HG03108 (cell line): ENCODE data around the gene RCC2.
"Not testable (repeated sequence)": the region's sequence is repeated elsewhere in the genome, so short reads cannot be mapped to it uniquely, and the experiment has no call there.

Source experiments
- ATAC-seq: cut with Tn5 transposase; IDR thresholded peaks from one replicate; pipeline ENCODE4 v1.9.1; 2021; ENCODE audit warnings: moderate library complexity; ENCODE audit not compliant: unreplicated experiment

The RCC2 gene

DNA sequence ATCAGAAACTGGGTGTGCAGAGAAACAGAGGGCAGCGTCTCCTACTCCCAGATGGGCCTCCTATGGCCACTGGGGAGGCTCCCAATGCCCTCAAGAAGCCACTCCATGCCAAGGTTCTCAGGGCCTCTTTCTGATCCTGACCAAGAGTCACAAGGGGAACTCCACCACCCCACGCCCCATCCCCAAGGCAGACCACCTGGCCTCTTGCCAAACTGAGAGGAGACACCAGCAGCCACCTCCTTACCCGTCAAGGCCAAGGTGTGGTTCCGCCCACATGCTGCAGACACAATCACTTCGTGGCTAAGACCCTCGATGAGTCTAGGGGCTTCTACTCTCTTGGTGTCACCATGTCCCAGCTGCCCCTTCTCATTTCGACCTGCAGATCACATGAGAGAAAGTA is 17.0 kb downstream of the RCC2 start:
- no peak for ATAC-seq

DNA sequence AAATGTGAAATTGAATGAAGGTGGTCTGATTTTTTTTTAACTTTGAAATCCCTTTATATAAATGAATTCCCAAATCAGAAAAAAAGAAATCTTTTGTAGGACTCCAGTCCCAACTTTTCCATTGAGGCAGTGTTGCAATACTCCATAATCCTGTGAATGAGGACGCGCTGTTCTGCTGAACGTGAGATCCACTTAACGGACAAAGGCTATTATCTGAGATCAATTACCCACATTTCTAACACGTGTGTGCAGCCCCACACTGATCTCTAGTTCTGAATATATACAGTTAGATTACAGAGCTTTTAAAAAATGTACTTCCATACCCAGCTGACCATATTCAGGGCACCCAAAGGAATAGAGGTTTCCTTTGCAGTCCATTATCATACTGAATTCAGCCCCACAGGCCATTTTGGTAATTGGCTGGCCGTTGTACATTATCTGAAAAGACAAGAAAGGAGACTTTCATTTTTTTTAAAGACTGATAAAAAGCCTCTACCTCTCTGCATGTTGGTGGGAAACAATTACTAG is 19.0 kb downstream of the RCC2 start:
- ATAC-seq = no peak

DNA sequence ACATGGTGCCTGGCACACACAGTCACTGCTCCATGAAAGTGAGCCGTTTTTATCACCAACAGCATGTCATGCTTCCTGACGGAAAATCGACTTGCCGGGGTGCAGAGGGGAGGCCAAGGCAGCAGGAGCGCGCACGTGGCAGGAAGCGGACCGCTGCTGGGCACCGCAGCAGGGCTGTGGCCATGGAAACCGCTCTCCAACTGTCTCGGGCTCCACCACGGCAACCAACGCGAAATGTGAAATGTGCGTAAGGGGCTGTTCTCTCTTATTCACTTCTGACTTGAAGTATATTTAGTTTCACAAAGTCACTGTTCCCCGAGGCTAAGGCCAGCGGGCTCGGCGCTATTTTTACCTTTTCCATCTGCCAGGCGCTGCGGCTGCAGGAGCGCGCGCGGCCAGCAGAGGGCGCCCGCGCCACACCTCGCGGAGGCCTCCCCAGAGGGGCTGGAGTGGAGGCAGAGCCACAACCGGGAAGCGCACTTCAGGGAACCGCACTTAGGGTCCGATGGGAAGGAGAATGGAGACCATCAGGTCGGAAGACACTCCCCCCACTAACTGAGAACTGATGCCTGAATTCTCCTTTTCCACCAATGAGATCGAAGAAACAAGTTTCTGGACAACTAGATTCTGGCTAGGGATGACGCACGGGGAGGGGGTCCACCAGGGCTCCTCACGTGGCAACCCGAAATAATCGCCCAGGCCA is 19.7 kb downstream of the RCC2 start:
- ATAC-seq = no peak

DNA sequence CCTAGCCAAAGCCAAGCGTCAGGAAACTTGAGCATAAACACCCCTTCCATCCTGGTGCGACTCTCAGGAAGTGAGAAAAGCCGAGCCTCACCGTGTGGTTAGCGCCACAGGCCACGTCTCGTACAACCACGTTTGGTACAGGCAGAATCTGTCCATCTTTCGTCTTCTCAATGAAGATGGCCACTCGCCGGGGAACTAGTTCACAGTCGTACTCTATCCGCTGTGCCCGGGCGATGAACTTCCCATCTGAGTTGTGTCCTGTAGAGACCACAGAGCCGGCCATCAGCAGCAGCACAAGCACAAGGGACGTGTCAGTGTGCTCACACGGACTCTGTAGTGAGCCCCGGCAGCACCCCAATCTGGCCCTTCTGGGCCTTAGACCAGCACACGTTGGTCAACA is 23.1 kb downstream of the RCC2 start:
- no peak for ATAC-seq

DNA sequence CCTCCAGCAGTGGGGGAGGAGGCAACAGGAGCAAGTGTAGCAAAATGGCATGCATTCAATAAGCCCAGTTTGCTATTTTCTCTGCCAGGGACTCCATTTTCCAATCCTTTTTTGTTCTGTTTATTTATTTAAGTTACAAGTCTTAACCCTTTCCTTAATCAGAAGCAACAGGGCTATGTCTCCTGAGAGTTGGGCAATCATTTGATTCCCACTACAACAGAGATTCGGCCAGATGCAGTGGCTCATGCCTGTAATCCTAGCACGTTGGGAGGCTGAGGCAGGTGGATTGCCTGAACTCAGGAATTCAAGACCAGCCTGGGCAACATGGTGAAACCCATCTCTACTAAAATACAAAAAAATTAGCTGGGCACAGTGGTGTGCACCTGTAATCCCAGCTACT is 25.5 kb downstream of the RCC2 start:
- no peak for ATAC-seq

DNA sequence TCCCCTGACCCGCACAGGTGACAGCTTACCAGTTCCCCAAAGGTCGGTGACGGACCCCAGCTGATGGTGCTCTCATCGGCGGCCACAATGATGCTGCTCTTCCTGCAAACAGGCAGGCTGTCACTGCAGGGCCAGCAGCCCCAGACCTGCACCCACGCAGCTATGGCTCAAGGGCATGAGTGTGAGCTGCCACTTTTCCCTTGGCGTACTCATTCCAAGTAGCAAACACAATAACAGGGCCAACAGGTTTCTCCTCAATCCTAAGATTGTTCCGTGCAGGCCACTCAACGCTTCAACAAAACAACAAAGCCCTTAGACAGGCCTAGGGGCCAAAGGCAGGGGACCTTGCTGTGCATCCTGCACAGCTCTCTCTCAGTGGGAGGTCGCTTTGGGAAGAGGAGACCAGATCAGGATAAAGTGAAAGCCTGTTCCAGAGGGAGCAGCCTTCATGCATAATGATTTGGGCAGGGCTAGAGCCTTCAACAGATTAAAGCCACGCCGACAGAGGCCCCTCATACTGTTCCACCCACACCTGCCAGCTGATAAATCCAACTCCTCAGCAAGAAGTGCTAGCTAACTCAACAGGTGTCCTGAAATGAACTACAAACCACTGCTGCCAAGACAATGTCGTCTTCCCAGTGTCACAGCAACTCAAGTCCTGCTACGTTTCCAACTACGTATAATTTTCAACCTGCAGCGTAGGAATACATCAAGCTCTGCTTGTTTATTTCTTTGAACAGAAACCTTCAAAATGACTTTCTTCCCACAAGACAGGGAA is 27.2 kb downstream of the RCC2 start:
- no peak for ATAC-seq

DNA sequence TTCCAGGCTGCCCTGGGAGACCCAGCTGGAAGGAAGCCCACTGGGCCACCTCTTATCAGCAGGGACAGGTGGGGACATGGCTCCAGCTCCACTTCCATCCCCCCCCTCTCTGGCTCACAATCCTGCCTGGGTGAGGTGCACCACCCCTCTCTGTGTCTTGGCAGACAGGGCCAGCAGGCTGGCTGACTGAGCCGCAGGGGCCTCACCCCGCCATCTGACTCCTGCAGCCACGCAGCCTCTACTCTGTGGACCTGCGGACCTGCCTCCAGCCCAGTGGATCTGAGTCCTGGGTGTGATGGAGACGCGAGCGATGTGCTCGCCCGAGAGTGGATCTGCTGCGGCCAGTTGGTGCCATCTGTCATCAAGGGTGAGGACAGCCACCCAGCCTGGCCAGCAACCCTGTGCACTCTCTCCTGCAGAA is 30.1 kb downstream of the RCC2 start:
- no peak for ATAC-seq

DNA sequence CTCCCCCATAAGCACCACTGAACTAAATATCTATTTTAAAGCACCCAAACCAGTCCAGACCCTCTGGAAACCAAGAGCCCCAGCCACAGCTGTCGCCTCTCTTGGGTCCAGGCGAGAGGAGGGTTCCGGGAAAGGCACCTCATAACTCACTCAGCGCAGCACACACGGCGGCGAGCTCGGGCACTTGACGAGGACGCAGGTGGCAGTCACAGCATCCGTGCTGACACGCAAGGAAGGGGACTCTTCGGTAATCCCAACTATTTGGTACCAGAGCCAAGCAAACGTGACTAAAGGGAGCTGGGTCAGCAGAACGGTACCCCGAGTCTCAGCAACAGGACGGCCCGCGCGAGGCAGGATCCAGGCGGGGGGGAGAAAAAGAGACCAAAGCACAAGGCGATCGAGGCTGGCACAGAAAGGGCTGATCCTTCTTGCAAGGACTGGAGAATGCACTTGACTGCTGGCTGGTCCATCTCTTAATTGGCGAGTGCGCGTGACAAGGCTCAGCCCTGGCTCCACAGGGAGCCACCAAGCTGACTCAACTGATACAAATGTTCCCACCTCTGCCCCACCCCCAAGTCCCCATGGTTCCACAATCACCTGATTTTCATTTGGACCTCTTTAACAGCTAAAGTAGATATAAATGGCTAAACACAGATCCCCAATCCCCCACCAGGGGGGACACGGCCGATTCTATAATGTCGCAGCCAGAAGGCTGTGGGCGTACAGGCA is 31.5 kb downstream of the RCC2 start:
- ATAC-seq = not testable (repeated sequence)

DNA sequence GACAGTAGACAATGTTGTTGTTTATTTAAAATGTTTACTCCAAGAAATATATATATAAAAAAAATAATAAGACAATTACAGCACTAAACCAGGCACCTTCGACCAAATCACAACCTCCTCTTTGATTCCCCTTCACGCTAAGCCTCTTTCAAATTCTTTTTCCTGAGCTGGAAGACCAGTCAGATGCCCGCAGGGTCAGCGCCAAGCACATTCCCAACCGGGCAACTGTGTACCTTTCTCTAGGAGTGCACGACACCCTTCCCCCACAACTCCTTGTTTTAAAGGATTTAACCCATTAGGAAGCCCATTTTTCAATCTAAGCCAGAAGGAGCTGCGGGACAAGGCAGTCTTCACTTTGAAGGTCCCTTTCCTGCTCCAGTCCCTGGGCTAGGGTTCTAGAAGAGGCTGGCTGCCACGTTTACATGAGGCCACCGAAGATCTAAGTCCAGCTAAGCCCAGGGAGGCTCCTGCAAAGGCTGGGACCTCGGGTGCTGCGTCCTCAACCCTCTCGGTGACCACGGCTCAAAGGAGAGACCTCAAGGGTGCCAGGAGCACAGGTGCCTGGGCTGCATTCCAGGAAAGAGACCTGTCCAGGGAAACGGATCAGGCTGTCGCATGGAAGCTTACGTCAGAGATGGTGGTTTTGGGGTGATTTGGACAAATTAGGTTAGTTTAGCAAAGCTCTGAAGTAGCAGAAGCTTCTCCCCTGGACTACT is 32.6 kb downstream of the RCC2 start:
- ATAC-seq = not testable (repeated sequence)

DNA sequence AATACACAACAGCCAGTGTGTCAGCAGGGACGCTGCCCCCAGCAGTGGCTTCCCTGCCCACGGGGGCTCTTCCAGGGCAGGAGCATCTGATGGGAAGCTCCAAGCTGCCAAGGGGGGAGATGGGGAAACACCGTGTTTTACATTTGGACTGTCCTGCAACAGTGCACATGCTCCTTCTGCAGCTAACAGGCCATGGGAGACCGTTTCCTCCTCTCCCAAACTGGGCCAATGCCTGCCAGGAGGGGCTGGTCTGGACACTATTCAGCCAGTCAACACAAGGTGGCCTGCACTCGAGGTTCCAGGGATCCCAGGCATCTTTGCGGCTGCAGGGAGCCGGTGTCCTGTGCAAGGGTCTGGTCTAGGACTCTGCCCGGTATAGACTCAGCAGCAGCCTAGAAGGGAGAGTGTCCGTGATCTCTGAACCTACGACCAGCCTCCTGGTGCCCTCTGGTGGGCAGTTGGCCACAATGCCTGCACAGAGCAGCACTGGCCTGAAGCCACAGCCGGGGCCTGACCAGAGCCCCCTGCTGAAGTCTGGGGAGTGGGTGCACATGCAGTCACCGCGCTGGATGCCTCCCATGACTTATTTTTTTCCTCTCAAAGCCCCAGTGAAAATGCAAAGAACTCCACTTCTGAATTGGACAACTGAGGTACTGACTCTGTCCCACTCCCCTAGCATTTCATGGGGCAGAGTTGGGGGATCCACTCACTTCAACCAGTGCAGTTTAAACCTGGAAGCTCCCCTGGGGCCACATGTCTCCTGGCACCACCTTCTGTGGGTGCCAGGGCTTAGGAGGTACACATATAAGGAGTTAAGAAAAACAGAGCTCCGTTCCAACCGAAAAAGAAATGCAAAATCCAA is 33.3 kb downstream of the RCC2 start:
- no peak for ATAC-seq

DNA sequence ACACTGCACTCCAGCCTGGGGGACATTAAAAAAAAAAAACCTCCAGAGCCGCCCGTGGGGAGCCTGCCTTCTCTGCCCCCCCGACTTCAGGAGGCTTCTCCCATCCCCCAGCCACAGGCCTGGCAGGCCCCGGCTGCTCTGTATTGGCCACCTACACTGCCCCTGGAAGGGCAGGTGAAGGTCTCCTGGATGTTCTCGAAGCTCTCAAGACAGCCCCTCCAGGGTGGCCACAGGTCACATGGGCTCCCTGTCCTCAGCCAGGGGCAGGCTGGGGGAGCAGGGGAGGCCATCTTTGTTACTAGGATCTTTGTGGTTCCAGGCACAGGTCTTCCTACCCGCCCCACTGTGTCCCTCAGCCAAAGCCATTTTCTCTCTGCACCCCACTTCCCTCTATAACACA is 34.7 kb downstream of the RCC2 start:
- no peak for ATAC-seq

DNA sequence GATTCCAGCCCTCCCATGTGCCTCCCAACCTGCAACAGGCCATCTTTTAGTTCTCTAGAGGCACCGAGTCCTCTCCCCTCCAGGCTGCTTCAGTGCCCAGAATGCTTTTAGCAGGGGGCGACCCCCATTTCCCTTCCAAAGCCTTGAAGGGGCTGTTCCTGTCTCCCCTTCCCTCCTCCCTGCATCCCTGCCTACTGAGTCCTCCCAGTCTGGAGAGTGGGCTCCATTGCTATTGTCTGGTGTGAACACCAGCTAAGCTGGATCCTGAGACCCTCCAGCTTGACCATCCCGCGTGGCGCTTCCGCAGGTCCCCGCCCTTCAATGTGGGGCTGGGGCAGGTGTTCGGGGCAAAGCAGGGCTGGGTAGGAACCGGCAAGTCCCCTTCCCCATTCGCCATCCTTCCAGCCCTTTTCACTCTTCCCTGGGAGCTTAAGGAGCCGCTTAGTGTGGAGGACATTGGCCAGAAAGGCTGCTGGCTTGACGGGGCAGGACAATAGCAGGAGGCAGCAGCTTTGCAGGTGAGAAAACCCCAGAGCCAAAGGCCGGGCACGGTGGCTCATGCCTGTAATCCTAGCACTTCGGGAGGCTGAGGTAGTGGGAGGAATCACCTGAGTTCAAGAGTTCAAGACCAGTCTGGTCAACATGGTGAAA is 35.3 kb downstream of the RCC2 start:
- no peak for ATAC-seq

DNA sequence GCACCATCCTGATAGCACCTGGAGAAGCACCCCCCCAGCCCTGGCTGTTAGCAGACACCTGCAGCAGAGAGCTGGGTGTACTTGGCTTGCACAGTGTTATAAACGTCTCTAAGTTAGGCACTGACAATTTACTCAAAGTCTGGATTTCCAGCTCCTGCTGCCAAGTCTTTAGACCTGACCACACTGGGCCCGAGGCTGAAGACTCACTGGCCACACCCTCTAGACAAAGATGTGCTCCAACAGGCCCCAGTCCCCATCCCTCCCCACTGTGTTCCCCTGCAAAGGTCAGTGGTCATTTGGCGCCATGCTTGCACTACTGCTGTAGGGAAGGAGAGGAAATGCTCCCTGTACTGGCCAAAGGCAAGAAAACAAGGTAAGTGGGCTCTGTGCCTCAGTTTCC is 36.4 kb downstream of the RCC2 start:
- ATAC-seq = no peak

DNA sequence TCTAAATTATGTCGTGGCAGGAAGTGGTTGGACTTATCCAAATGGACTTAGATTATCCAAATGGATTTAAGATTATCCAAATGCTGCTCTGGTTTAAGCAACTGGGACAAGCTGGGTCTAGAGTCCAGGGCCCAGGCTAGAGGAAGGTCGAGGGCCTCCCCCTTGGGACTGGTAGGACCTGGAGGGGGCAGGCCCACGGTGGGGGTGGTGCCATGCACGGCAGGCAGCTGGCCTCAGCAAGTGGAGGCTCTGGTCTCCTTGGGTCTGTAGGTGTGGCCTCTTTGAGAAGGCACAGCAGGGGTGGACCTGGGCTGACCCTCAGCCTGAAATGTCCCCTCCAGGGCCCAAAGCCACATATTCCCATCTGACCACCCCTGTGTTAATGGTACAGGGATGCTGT is 37.6 kb downstream of the RCC2 start:
- no peak for ATAC-seq

DNA sequence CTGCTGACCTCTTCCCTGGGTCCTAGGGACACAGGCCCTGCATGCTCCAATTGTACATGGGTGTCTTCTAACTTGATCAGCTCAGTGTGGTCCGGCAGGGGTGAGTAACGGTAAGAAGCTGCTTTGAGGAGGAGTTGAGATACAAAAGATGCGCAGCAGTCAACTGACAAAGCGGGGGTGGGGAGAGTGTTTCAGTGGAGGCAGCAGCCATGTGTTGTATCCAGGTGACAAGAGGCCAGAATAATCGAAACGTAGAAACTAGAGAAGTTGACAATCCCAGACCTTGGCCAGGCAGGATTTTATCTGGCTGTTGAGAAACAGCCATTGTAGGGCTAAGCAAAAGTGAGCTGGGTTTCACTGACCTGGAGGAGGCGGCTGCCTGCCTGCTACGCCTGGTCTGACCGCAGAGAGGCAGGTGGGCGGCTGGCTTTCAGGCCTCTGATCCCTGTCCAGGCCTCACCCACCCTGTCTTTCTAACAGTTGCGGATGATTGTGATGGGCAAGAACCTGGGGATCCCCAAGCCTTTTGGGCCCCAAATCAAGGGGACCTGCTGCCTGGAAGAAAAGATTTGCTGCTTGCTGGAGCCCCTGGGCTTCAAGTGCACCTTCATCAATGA is 38.6 kb downstream of the RCC2 start:
- no peak for ATAC-seq

DNA sequence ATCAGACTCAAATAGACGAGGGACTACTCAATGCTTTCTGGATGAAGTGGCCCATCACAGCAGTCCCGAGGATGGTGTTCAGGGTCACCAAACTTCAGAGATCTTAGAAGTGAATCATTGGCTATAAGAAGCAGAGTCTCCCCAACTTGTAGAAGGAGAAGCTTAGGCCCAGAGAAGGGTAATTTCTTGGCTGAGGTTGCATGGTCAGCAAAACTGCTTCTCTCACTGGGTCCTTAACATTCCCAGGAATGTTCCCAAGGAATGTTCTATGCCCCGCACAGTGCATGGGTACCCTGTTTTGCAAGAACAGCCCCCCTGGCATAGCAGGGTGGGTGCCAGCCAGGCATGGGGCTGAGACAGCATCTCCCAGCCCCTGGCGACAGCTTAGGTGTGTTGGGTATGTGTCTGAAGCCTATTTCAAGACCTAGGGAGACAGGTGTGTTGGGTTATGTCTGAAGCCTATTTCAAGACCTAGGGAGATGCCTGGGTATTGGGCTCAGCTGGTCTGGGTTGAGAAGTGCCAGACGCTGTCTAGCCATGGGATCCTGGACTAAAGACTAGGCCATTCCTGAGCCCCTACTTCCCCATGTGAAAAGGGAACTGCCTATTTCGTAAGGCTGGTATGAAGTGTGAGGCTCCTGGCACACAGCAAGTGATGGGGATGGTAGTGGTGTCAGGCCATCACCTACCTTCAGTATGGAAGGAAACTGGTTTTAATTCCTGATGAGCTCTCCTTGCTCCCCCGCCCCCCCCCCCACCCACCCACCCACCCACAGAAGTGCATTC is 41.4 kb downstream of the RCC2 start:
- ATAC-seq = no peak

DNA sequence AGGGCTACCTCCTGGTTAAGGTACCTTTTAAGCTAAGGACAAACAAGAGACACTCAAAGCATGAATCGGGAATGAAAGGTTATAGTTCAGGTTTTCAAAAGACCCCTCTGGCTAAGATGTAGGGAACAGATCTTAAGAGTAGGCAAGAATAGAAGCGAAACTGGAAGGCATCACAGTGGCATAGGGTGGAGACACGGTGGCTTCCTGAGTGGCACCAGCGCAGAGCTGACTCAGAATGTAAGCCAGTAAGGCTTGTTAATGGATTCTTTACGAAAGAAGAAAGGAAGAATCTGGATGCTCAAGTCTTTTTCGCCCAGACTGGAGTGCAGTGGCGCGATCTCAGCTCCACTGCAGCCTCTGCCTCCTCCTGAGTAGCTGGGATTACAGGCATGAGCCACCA is 46.2 kb downstream of the RCC2 start:
- no peak for ATAC-seq

DNA sequence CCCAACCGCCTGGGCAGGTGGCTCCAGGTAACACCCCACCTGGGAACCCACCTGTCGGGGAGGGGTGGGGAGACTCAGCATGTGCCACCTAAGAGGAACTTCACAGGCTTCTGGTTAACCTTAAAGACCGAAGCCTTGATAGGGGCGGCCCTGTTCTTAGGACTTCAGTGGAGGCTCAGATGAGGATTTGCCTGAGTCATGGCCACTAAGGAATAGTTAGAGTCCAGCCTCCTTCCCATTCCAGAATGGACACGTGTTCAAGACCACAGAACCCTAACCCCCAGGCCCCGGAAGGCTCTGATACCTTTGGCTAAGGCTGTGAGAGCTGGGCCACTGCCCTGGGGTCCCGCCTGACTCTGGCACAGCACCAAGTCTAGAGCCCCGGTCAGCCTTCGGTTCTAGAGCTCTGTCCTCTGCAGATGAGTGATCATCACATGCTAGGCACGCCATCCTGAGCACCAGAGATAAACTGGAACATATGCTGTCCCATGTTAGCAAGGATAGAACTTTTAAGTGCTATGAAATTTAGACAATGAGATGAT is 47.2 kb downstream of the RCC2 start:
- no peak for ATAC-seq
